GM21360 (cell line): ENCODE results near the gene PTCH1.
A peak's percentile ranks its signal among the peaks of the same experiment; 100 is the strongest.

Experiments used
- ATAC-seq: cut with Tn5 transposase; IDR thresholded peaks from one replicate; pipeline ENCODE4 v1.9.1; 2021; ENCODE audit warnings: mild to moderate bottlenecking, moderate library complexity; ENCODE audit not compliant: unreplicated experiment

Gene PTCH1

DNA sequence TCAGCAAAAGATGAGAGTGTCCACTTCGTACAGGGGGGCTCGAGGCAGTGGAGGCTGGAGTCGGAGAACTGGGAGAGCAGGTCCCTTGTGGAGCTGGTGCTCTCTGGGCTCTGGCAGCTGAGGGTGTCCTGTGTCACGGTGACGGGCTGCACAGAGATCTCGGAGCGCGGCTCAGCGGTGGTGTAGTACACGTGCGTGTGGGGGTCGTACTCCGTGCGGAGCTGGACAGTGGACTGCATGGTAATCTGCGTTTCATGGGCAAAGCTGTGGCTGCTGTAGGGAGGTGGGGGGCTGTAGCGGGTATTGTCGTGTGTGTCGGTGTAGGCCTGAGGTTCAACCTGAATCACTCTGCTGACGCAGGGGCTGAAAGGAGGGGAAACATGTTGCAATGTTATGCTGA, 48.0 kb downstream of the PTCH1 start:
- no peak for ATAC-seq

DNA sequence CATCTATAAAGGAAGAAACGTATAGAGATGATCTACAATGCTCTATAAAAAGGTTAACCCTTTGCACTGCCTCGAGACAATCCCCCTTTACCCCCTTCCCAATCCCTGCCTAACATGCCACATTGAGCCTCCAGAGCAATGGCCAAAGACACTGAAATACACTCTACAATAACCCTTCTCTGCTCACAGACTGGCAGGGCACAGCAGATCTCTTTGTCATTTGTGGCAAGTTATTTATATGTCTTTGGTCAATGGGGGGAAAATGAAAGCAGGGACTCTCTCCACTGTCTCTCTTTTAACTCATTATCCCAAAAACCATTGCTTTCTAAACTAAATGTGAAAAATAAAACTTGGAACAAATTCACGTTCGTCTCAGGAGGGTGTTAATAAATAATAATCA, 51.7 kb downstream of the PTCH1 start:
- no peak for ATAC-seq

DNA sequence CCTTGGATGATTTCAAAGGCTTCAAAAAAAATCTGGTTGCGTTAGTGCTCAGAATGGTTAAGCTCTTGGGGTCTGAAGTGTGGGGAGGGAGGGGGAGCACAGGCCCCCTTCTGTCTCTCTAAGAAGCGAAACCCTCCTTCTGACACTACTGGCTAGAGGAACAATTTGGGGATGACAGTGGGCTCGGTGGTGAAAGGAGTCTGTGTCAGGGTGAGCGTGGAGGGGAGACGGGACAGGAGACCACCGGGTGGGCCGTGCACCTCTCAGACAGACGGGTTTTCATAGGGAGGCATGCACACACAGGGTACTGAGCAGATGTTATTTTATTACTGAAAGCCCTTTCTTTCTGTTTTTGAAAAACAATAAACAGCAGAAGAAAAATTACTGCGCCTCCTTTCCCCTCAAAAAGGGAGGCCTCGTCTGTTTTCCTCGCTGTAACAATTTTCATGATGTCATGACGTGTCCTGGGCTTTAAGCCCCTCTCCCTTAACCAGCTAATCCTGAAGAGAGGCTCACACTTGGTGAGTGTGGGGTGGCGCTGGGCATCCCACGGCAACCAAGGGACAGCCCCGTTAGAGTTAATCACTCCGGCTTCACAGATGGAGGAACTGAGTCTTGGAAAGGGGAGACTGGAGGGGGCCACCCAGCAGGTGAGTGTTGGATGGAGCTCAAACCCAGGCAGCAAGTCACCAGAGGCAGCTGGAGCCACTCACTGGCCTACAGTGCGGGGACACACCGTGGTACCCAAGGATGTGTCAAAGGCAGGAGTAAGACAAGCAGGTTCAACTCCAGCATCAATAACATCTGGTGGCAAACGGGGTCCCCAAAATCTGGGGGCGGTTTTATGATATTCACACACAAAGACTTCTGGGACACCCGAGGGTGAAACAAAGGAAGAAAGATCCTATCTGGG, 53.4 kb downstream of the PTCH1 start:
- peak; percentile 11 for ATAC-seq

DNA sequence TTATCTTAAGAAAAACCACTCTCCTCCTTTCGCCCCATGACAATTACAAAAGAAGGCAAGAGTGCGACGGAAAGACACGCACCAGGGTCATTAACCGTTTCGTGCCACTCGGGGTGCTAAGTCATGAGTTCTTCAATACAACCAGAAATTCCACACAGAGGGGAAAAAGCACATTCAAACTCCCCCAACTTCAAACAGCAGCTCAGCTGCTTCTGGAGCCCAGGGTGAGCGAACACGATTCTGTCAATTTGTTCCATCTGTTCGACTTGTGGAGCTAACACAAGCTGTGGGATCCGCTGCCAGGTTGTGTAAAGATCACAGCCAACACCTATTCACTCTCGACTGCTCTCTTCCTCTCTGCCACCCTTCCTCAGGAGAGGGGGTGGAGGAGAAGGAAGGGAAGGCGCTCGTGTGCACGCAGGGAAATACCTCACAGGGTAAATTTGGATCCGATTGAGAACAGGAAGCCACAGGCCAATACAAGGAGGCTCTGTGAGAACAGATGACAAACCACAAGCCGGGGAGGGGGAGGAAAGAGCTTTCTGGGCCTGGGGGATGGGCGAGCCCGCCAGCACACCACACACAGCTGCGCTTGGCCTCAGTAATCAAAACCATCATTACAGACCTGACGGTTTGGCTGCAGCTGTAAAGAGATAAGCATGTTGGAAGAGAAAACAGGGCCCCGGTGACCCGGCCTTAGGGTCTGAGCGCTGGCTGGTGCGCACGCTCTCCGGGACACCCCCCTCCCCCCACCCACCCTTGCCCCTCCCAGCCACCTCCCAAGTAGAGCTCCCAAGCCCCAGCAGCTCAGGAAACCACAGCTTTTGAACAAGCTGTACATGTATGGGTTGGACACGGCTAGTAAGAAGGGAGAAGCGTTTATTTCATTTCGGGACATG, 54.3 kb downstream of the PTCH1 start:
- ATAC-seq = peak; percentile 93

DNA sequence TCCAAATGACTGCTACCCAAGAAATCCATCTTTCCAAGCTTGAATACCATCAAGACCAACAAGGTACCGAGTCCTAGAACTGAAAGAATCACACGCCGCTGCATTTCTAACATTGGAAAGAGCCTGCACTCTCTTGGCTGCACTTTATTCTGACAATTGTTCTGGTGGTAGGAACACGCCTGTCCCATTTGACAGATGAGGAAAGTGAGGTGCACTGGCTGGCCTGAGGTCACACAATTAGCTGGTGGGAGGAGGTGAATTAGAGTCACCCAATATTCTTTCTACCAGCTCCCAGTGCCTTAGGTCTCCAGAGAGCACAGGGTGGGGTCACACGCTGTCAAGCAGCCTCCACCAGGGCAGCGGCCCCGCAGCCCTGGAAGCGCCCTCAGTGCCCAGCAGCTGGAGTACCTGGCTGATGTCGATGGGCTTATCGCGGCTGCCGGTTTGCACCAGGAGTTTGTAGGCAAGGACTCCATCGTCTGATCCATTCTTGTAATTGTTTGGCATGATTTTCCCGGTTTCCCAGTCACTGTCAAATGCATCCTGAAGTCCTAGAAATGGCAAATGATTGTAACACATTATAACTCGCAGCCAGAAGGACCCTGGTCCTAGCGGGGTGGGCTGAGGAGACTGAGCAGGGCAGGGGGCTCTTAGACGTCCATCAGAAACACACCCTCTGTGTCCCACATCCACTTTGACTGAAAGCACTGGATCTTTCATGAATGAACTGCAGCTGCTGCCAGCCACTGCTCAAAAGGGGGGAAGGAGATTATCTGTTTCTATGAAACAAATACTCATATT, 55.1 kb downstream of the PTCH1 start:
- ATAC-seq = no peak

DNA sequence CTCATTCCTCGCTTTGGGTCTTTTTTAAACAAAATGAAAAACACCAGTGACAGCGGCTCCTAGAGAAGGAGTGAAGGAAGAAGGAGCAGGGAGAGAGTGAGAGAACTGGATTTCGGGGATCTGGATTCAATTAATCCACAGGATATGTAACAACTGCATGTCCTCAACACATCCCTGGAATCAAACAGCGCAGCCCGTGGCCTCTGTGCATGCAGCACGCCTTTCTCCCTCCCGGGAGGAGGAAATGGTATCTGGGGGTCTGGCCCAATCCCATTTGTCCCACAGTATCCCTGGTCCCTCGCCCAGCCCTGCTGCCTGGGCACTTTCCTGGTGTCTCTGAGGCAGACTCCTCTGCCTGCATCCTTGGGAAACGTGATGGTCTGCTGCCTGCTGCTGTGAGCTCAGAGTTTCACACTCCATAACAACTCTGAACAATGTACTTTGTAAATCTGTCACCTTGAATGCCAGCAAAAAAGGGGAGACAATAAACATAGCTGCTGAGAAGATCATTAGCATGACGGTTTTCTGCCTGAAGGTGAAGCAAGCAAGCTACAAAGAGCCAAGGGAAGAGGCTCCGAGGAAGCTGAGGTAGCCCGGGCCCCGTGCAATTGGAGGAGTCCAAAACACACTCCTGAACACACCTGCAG, 56.1 kb downstream of the PTCH1 start:
- ATAC-seq = no peak

DNA sequence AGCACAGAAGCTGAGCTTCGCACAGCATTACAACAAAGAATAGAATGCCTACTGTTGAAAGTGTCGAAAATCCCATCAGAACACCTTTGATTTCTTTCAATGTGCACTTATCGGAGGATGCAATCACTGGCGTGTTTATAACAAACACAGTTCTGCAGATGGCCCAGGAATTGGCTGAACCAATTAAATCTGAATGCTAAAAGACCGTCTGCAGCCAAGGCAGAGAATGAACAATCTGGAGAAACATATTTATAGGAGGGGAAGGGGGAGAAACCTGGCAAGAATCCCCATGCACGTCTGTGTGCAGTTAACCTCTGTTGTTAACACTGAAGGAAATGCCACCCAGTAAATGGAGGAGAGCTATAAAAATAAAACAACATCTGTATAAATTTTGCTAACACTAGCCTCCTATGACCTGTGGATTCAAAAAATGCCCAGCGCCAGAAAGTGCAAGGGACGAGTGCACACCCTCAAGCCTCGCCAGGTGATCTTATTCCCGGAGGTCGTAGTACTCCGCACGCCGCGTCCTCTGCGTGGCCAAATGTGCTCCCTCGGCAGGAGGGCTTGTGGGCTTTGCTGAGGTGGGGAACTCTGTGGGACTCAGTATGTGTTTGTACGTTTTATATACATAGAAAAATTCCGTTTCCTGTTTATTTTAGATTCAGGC, 56.8 kb downstream of the PTCH1 start:
- no peak for ATAC-seq

DNA sequence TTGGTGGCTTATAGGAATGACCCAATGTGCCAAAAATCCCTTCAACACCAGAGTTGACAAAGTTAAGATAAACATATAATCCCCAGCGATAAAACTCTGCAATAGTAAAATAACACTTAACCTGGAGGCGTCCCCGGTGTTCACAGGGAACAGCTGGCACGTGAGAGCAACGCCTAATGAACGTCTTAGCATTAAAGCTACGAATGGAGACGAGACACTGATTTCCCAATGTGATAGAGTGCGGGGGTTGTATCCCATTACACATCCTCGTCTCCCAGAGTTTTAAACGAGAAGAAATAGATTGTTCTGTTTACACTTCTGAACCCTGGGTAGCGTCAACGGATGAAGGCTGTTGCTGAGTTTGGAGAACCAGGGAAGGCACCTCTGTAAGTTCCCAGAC, 57.6 kb downstream of the PTCH1 start:
- ATAC-seq = no peak

DNA sequence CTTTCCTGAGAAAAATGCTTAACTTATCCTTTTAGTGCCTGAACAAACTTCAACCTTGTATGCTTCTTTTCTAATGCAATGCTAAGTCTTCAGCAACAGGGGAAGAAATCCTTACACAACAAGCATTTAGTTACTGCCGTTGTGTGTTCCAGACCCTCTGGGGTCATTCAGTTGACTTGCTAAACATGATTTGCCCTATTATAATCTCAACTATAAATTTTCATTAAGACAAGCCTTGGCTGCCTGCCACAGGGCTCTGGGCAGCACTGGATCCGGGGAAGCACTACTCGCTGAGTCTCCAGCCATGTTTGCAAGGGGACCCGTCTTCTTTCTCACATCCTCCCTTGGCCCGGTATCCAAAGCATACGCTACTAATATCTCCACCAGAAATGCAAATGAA, 58.1 kb downstream of the PTCH1 start:
- no peak for ATAC-seq

DNA sequence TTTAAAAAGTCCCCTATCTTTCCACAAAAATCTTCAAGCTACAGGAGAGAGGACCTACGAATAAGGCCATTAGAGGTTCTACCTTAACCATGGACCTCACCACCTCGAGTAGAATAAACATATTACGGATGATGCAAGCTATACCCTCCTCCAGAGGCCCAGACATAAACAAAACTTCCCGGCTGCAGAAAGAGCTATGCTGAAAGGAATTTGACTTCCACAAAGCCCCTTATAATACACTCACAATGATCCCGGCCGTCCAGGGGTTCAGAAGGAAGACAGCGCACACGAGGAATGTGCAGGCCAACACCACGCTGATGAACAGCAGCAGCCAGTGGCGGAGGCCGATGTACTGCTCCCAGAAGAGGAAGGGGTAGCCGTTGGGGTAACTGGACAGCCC, 59.0 kb downstream of the PTCH1 start:
- no peak for ATAC-seq

DNA sequence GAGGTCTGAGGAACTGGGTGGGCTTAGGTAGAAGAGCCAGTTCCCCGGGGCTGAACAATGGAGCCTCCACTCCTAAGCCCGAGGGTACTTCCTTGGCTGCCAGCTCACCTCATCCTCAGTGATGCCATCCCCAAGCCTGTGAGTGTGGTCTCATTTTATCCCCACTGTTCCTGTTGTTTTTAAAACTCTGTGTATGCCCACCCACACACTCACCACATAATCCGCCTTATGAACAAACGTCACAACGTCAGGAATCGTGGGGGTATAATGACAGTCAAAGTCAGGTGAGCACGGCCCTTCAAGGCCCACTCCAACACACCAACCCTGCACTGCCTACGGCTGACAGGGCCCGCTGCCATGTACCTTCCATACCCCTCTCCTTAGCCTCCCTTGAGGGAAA, 61.1 kb downstream of the PTCH1 start:
- ATAC-seq = no peak

DNA sequence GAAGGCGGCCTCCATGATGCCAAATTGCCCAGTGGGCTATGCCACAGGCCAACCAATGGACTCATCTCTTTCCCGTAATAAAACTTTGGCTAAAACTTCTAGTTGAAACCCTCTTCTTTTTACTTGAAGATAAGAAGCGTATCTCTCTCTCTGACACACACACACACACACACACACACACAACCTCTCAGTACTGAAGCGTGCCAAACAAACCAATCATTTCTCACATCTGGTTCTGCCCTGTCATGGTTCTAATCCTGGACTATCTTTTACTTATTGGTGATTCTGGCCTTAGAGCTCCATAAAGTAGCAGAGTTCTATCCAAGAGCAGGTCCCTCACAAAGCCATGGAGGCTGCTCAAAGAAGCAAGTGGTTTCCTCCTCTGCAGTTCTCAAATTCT, 64.6 kb downstream of the PTCH1 start:
- no peak for ATAC-seq

DNA sequence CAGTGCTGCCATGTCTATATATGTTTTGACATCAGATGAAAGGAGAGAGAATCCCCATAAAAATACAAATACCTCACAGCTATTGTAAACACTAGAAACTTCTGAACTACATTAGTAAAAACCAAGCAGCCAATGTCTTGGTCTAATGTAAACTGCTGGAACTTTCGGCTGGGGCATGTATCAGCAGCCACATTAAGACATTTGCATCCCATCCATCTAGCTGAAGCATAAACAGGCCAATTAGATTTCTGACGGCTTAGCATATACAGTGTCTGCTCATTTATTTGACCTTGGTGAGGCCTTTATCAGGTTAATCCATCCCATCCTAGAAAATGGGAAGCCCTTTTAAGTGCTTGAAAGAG, 65.7 kb downstream of the PTCH1 start:
- no peak for ATAC-seq

DNA sequence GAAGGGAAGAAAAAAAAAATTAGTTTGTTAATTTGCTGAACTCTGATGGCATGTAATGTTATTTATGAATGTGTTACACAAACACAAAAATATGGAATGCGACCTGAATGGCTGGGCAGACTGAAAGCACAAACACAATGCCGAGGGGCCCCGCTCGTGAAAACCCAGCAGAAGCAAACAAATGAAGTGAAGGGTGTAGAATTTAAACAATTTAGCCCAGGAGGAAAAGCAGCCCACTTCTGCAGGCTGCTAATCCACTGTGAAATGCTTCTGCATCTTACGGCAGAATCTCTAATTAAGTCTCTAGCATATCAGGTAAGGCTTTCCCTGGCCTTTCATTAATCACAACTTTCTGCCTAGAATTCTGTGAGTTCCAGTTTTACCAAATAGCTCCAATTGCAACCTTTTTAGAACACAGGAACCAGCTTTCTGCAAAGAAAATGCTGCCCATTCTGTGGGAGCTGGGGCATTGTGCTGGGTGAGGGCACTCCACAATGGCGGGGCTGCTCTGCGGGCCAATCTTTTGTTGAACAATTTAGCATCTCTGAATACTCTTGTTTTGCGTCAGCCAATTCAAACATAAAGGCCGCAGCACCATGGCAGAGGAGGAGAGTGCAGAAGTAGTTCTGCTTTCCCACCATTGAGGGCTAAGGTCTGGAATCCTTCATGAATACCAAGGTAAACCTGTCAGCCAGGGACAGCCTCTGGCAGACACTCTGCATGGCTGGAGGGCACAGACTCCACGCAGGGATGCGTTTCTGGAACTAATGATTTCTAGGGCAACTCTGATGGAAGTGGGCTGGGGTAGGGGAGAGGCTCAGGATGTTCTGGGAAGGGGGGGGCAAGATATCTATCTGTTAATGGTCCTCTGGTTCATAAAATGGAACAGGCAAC, 66.4 kb downstream of the PTCH1 start:
- no peak for ATAC-seq

DNA sequence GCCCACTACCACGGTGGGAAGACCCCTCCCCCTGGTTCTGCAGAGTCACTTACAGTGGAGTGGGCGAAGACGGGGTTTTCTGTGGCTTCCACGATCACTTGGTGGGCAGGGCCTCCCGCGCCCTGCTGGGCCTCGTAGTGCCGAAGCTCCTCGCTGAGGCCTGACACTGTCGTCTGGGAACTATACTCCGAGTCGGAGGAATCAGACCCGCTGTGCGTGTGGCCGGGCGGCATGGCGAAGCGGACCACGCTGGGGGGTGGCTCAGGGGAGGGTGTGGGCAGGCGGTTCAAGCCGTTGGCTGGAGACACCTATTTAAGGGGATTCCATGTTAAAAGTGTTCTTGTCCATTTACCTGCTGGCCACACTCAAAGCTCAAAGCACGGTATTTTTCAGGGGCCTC, 67.8 kb downstream of the PTCH1 start:
- no peak for ATAC-seq

DNA sequence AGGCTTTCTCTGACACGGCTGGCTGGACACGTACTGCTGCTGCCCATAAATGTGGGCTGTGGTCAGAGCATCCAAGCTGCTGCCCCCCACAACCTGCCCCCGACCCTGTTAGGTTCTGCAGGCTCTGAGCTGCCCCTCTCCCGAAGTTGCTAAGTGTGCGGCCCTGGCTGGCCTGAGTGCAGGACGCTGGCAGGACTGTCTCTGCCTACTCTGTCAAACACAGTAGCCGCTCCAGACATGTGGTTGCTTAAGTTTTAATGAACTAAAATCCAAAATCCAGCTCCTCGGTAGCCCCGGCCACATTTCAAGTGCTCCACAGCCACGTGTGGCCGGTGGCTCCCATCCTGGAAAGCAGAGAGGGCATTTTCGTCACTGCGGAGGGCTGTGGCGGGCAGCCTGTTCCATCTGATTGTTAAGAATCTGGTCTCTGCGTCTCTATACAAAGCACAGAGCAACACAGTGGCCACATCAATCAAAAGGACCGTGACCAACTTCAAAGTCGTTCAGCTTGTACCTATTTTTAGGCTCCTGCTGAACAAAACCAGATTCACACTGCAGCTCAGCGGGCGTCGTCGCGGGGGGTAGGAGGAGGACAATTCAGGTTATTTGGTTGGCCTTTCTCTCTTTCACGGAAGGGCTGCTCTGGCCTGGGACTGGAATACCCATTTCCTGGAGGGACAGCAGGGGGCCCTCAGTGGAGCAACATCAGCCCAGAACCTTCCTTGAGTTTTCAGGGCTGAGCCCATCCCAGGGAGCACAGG, 68.9 kb downstream of the PTCH1 start:
- ATAC-seq = no peak

DNA sequence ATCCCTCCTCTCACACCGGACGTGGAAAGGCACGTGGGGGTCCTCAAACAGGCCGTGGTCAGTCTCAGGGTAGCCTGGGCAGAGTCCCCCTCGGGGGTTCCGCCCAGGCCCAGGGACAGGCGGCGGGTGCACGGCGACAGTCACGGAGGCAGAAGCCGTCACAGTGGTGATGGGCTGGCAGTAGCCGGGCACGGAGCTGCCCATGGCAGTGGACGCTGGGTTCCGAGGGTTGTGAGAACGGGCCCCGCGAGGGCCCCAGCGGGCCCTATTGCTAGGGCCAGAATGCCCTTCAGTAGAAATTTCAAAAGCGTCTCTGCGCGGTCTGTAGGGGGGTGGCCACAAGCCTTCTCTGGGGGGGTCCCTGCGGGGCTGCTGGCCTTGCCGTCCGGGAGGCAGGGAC, 69.8 kb downstream of the PTCH1 start:
- ATAC-seq = no peak

DNA sequence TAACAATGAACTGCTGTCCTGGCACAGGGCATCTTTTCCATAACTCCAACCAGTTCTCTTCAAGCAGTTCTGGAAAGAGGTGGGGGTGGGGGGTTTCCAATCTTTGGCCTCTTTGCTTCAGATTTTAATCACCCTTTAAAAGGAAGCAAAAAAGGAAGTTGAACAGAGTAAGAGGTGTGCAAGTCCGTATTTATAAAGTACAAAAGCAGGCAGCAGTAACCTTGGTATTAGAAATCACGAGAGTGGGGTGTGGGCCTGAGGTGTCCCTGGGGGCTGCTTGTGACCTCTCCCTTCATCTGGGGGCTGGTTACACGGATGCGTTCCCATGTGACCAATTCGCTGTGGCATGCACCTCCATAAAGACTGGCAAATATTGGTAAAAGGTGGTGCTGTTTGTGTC, 70.5 kb downstream of the PTCH1 start:
- no peak for ATAC-seq
